ENCODE measurements around the gene CDCA5.

CDCA5 gene

DNA sequence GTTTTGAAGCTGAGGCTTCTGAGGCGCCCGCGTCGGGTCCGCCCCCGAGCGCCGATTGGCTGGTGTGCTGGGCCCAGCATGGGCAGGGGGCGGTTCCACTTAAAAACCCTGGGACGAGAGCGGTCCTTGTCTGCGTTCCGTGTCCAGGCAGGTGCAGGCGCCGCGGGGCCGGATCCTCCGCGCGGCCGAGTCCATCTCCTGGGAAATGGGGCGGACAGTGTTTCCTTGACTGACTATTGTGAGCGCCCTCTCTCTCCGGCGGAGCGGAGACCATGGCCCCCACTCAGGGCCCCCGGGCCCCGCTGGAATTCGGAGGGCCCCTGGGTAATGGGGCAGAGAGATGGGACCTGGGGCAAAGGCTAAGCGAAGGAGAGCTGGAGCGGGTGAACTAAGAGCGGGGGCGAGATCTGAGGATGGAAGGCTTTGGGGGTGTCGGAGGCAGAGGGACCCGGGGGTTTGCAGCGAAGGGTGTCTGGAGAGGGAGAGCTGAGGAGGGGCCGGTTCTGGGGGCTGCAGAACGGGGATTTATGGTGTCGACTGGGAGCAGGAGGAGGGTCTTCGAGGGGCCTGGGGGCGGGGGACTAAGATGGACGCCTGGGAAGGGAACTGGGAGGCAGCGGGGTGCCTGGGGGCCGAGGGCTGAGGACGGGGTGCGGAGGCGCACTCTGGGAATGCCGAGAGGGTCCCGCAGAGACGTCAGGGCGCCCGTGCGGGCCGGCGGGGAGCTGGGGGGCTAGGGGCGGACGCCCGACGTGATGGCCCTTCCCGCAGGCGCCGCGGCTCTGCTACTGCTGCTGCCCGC lies 28.1 kb upstream of the CDCA5 start, which contains the start of gene TM7SF2:
Gene TM7SF2, plus strand, starts transcription at position 129 of the 802 bp plus-strand sequence. Its CDS starts 144 bp downstream, at position 273.
- peak; percentile 98 for DNase-seq (ENCODE audit: low spot score)
- TF ChIP-seq, protein P1, sequence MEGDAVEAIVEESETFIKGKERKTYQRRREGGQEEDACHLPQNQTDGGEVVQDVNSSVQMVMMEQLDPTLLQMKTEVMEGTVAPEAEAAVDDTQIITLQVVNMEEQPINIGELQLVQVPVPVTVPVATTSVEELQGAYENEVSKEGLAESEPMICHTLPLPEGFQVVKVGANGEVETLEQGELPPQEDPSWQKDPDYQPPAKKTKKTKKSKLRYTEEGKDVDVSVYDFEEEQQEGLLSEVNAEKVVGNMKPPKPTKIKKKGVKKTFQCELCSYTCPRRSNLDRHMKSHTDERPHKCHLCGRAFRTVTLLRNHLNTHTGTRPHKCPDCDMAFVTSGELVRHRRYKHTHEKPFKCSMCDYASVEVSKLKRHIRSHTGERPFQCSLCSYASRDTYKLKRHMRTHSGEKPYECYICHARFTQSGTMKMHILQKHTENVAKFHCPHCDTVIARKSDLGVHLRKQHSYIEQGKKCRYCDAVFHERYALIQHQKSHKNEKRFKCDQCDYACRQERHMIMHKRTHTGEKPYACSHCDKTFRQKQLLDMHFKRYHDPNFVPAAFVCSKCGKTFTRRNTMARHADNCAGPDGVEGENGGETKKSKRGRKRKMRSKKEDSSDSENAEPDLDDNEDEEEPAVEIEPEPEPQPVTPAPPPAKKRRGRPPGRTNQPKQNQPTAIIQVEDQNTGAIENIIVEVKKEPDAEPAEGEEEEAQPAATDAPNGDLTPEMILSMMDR (IDR thresholded peaks at IDR 0.05; ENCODE audit: extremely low read depth, missing control alignments), result no peak

DNA sequence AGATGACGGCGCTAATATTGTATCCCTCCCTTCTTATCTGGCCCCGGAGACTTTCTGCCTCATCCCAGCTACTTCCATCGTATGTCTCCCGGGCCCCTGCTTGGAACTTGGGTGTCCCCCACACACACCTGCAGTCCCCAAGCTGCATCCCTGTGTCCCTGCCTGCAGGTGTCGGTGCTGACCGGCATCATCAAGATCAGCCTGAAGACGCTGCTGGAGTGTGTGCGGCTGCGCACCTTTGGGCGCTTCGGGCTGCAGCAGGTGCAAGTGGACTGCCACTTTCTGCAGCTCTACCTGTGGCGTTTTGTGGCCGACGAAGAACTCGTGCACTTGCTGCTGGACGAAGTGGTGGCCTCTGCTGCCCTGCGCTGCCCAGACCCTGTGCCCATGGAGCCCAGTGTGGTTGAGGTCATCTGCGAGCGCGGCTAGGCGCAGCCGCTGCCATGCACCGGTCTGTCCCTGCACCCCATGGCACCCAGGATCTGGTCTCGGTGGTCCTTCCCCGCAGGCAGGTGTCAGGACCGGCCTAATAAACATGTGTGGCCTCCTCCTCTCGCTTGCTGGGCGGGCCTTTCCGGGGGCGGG lies 27.4 kb upstream of the CDCA5 start:
- TF ChIP-seq, protein P1 (IDR thresholded peaks at IDR 0.05; ENCODE audit: extremely low read depth, missing control alignments), result no peak
- no peak for DNase-seq (ENCODE audit: low spot score)

DNA sequence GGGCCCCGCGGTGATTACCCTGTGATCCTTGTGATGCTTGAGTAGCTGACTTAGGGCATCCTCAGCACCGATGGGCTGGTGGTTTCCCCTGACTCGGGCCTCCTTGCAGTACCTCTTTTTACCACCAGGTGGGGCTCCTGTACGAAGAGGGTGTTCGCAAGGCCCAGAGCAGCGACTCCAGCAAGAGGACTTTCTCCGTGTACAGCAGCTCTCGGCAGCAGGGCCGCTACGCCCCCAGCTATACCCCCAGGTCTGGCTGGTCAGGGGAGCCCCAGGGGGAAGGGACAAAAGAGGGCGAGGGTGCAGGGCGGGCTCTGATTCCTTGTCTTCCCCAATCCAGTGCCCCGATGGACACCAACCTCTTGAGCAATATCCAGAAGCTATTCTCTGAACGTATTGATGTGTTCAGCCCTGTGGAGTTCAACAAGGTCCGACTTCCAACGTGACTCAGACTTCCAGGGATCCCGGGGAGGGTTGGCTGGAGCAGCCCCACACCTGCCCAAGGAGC lies 26.6 kb upstream of the CDCA5 start:
- DNase-seq (ENCODE audit: low spot score), result peak; percentile 95
- TF ChIP-seq, protein P1 (IDR thresholded peaks at IDR 0.05; ENCODE audit: extremely low read depth, missing control alignments), result peak; percentile 93

DNA sequence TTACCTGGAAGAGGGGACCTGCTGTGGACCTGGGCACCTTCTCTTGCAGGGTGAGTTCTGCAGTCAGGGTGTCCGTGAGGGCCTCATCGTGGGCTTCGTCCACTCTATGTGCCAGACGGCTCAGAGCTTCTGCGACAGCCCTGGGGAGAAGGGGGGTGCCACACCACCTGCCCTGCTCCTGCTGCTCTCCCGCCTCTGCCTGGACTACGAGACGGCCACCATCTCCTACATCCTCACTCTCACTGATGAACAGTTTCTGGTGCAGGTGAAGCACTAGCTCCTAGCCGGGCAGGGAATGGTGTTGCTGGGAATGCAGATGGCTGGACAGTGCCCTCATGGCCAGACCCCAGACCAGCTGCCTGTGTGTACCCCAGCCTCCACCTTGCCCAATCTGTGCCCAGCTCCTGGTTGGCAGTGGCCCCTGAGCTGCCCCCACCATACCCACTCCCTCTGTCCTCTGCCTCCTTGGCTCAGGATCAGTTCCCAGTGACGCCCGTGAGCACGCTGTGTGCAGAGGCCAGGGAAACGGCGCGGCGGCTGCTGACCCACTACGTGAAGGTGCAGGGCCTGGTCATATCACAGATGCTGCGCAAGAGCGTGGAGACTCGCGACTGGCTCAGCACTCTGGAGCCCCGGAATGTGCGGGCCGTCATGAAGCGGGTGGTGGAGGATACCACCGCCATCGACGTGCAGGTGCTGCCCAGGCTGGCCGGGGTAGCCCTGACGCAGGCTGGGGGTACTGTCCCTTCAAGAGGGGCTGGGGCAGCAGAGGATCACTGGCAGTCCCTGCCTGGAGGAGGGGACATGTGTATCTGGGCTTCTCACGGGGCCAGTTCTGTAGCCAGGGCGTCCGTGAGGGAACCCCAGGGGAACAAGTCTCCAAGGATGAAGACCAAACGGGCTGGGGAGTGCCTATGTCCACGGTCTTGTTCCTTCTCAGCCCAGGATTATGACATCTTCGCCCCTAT lies 25.7 kb upstream of the CDCA5 start:
- TF ChIP-seq, protein P1 (IDR thresholded peaks at IDR 0.05; ENCODE audit: extremely low read depth, missing control alignments), result no peak
- DNase-seq (ENCODE audit: low spot score), result no peak

DNA sequence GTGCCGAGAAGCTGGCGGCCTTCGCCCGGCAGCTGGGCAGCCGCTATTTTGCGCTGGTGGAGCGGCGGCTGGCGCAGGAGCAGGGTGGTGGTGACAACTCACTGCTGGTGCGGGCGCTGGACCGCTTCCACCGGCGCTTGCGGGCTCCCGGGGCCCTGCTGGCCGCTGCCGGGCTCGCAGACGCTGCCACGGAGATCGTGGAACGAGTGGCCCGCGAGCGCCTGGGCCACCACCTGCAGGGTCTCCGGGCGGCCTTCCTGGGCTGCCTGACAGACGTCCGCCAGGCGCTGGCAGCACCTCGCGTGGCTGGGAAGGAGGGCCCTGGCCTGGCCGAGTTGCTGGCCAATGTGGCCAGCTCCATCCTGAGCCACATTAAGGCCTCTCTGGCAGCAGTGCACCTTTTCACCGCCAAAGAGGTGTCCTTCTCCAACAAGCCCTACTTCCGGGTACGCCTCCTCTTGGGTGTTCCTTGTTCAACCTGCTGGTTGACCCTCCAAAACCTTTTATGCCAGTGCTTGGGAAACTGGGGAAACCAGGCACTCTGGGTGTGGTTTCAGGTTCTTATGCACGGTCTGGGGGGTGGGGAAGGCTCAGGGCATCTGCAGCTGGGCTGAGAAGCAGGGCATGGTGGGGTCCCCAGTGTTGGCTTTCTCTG lies 24.8 kb upstream of the CDCA5 start:
- DNase-seq (ENCODE audit: low spot score), result no peak
- TF ChIP-seq, protein P1 (IDR thresholded peaks at IDR 0.05; ENCODE audit: extremely low read depth, missing control alignments), result no peak

DNA sequence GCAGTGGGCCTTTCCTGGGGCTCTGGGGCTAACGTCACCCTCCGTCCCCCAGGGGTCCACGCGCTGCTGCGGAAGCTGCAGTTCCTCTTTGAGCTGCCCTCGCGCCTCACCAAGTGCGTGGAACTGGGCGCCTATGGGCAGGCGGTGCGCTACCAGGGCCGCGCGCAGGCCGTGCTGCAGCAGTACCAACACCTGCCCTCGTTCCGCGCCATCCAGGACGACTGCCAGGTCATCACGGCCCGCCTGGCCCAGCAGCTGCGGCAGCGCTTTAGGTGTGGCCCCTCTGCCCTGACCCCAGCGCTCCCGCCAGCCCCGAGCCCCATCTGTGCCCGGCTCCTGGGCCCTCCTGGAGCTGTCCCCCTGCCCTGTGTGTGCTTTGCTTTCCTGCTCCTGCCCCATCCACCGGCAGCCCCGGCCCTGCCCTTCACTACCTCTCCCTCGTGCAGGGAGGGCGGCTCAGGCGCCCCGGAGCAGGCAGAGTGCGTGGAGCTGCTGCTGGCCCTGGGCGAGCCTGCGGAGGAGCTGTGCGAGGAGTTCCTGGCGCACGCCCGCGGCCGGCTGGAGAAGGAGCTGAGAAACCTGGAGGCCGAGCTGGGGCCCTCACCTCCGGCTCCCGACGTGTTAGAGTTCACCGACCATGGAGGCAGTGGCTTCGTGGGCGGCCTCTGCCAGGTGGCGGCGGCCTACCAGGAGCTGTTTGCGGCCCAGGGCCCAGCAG lies 24.1 kb upstream of the CDCA5 start:
- TF ChIP-seq, protein P1 (IDR thresholded peaks at IDR 0.05; ENCODE audit: extremely low read depth, missing control alignments), result no peak
- no peak for DNase-seq (ENCODE audit: low spot score)
